Endometrial microvascular endothelial cells (primary cell): ENCODE measurements around the gene COX7A1. TPM values are rescaled to one million over a fixed set of nuclear protein-coding genes. Genes with fewer than 3 reads are reported as not detected.

Experiments
- in situ Hi-C: cut with HindIII; loops from 2 replicates; pipeline ENCODE4 v1.10.0; 2017; ENCODE audit warnings: low sequenced_read_pairs, low pct_unique_long_range_greater_than_20kb; ENCODE audit errors: inconsistent ontology term
- total RNA-seq: library from RNA; depleted of rRNA; stranded (reverse); fragments of >200 nt; gene quantifications from one replicate; pipeline ENCODE4 v1.2.3, GENCODE V29; 2015; ENCODE audit errors: inconsistent ontology term

Gene COX7A1
- total RNA-seq, 1 donor from 2014 or later = 23.4 TPM

GRCh38 chr19:36114721-36115452 is 37.4 kb downstream of the COX7A1 start, which contains the start of gene POLR2I:
Gene POLR2I, minus strand, starts transcription at chr19:36114875. Its CDS starts 19 bp downstream, at chr19:36114856.
- in situ Hi-C loops = no loop called here

- in situ Hi-C loops = no loop called here
Measured at GRCh38 chr19:36113894-36114720, 38.1 kb downstream of the COX7A1 start.

- in situ Hi-C loops = no loop called here
Measured at GRCh38 chr19:36113425-36113824, 38.8 kb downstream of the COX7A1 start.

- in situ Hi-C loops = no loop called here
Measured at GRCh38 chr19:36112678-36113077, 39.6 kb downstream of the COX7A1 start.

- in situ Hi-C loops = no loop called here
Measured at GRCh38 chr19:36111200-36111539, 41.1 kb downstream of the COX7A1 start.

- in situ Hi-C loops = no loop called here
Measured at GRCh38 chr19:36110487-36111199, 41.6 kb downstream of the COX7A1 start, which contains the start of gene OVOL3. Gene OVOL3, plus strand, starts transcription at chr19:36111143. Its CDS starts 60 bp downstream, at chr19:36111203.

- in situ Hi-C loops = no loop called here
Measured at GRCh38 chr19:36108684-36109083, 43.6 kb downstream of the COX7A1 start.

GRCh38 chr19:36106991-36107390 is 45.3 kb downstream of the COX7A1 start:
- in situ Hi-C loops = no loop called here

GRCh38 chr19:36106441-36106840 is 45.8 kb downstream of the COX7A1 start:
- in situ Hi-C loops = no loop called here

GRCh38 chr19:36103842-36104552 is 48.2 kb downstream of the COX7A1 start:
- in situ Hi-C loops = no loop called here

GRCh38 chr19:36103040-36103626 is 49.1 kb downstream of the COX7A1 start:
- in situ Hi-C loops = no loop called here

- in situ Hi-C loops = no loop called here
Measured at GRCh38 chr19:36101550-36102327, 50.5 kb downstream of the COX7A1 start.

Other genes starting within 250 kb of the COX7A1 start
- gene HCST, start 249.9 kb downstream of the COX7A1 start, total RNA-seq = not detected
- gene TYROBP, start 244.2 kb downstream of the COX7A1 start, total RNA-seq = not detected
- 2.5 TPM for gene LRFN3, start 216.1 kb downstream of the COX7A1 start, total RNA-seq
- gene SDHAF1, start 157.3 kb downstream of the COX7A1 start, total RNA-seq = 17.0 TPM
- gene SYNE4, start 143.6 kb downstream of the COX7A1 start, total RNA-seq = not detected
- gene ALKBH6, start 138.2 kb downstream of the COX7A1 start, total RNA-seq = 36.1 TPM
- 5.9 TPM for gene CLIP3, start 119.6 kb downstream of the COX7A1 start, total RNA-seq
- 5.4 TPM for gene THAP8, start 98.2 kb downstream of the COX7A1 start, total RNA-seq
- gene WDR62, start 97.5 kb downstream of the COX7A1 start, total RNA-seq = 11.5 TPM
- not detected for gene OVOL3, start 41.3 kb downstream of the COX7A1 start, total RNA-seq
- gene POLR2I, start 37.6 kb downstream of the COX7A1 start, total RNA-seq = 27.1 TPM
- 235 TPM for gene TBCB, start 37.0 kb downstream of the COX7A1 start, total RNA-seq
- gene CAPNS1, start 12.4 kb downstream of the COX7A1 start, total RNA-seq = 169 TPM
- 4.9 TPM for gene ZNF565, start 62.2 kb upstream of the COX7A1 start, total RNA-seq
- gene ZNF146, start 62.7 kb upstream of the COX7A1 start, total RNA-seq = 60.9 TPM
- 0.65 TPM for gene ZFP14, start 226.8 kb upstream of the COX7A1 start, total RNA-seq